Measurements from ENCODE around the gene NSMCE4A. TPM values are rescaled to one million over a fixed set of nuclear protein-coding genes. Genes with fewer than 3 reads are reported as not detected.
A peak's percentile ranks its signal among the peaks of the same experiment; 100 is the strongest.

Gene NSMCE4A
- total RNA-seq, 3 donors from 2014 or later, result 50.2 to 69.8 (median 62.2) TPM

DNA sequence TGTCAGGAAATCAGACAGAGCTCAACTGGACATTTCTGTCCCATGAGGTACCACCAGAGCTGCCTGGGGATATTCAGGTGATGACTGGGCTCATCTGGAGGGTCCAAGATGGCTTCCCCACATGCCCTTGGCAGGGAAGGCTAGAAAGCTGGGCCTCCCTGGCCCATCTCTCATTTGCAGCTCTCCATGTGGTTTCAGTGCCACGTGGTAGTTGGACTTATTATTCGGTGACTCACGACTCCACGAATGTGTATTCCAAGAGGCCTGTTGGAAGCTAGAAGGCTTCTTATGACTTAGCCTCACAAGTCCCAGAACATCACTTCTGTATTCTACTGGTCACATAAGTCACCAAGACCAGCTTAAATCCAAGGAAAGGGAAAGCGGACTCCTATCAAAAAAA, 22.8 kb downstream of the NSMCE4A start:
- DNase-seq (no peak), ATAC-seq (no peak)
- no peaks in the 10 kb centered on the region for H3K4me1 ChIP-seq (ENCODE audit: low read depth)
- intact Hi-C loops (cut with DNase I, micrococcal nuclease), result no loop called here
- no peak overlapping the region for H3K4me3 ChIP-seq
- no peaks in the 10 kb centered on the region for H3K9me3 ChIP-seq
- H3K36me3 ChIP-seq (ENCODE audit: low read depth), result peaks cover 4% of the 10 kb centered on the region
- TF ChIP-seq, protein P1, sequence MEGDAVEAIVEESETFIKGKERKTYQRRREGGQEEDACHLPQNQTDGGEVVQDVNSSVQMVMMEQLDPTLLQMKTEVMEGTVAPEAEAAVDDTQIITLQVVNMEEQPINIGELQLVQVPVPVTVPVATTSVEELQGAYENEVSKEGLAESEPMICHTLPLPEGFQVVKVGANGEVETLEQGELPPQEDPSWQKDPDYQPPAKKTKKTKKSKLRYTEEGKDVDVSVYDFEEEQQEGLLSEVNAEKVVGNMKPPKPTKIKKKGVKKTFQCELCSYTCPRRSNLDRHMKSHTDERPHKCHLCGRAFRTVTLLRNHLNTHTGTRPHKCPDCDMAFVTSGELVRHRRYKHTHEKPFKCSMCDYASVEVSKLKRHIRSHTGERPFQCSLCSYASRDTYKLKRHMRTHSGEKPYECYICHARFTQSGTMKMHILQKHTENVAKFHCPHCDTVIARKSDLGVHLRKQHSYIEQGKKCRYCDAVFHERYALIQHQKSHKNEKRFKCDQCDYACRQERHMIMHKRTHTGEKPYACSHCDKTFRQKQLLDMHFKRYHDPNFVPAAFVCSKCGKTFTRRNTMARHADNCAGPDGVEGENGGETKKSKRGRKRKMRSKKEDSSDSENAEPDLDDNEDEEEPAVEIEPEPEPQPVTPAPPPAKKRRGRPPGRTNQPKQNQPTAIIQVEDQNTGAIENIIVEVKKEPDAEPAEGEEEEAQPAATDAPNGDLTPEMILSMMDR (IDR thresholded peaks at IDR 0.05), result no peak

GRCh38 chr10:121949451-121949850, 25.6 kb downstream of the NSMCE4A start:
- TF ChIP-seq, protein P1 (IDR thresholded peaks at IDR 0.05), result no peak
- H3K4me1 ChIP-seq (ENCODE audit: low read depth), result no peaks in the 10 kb centered on the region
- H3K36me3 ChIP-seq (ENCODE audit: low read depth), result no peaks in the 10 kb centered on the region
- ATAC-seq, result no peak
- H3K4me3 ChIP-seq, result no peak overlapping the region
- intact Hi-C loops (cut with DNase I, micrococcal nuclease), result no loop called here
- DNase-seq, result no peak
- H3K9me3 ChIP-seq, result no peaks in the 10 kb centered on the region

DNA sequence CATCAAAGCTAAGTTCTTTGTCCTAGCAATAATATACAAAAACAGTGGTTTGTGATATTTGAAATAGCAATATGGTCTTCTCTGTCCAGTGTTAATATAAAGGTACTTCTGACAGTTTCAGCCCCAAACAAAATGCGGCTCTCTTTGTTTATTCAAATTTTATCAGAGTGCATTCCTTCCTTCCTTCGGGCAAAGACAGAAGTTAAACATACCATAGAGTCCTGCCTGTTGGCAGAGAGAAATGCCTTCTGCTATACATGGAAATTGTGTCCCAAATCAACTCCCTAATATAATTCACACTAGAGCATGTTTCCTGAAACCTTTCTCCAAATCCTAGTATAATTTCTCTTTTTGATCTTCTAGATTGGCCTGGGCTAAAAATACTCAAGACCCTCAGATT, 26.0 kb downstream of the NSMCE4A start:
- ATAC-seq, result no peak
- TF ChIP-seq, protein P1 (IDR thresholded peaks at IDR 0.05), result no peak

DNA sequence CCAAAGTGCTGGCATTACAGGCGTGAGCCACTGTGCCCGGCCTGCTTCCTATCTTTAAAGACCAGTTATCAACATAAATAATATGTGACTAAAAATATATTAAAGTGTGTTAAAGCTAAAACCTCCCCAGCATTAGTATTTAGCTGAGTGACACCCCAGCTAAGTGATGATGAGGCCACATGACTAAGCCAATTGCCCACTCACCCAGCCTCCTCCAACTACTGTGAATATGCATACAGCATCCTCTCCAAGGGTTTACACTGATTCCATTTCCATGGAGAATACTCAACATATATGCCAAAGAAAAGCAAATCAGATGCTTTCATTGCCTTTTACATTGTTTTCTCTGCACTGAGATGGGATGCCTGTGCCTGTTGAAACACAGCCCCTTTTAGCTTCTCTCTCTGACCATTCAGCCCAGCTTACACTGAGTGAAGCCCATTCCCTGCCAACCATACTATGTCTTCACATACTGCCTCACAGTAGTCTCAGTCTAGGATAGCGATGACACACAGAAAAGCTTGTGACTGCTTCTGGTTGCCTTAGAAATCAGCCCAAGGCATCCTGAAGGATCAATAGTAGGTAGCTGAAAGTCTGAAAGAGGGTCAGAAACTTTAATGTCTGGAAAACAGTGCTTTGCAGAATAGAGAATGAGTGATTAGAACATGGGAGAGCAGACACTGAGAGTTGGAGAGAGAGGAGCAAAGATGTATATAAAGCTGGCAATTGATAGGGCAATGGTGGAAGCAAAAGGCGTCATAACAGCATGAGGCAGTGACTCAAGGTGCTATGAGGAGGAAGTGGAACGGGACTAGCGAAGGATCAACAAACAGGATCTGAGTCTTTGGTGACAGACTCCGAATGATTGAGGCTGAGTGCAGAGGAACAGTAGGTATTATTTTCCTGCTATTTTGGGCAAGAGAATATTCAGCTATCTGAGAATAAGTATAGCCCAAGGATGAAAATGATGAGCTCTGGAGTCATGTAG, 27.4 kb downstream of the NSMCE4A start:
- peak; percentile 92 for ATAC-seq
- DNase-seq, result no peak
- Histone ChIP-seq H3K4me1 (ENCODE audit: low read depth) (no peaks in the 10 kb centered on the region), H3K4me3 (no peak overlapping the region), H3K36me3 (ENCODE audit: low read depth) (no peaks in the 10 kb centered on the region), H3K9me3 (no peaks in the 10 kb centered on the region)
- TF ChIP-seq, protein P1 (IDR thresholded peaks at IDR 0.05), result no peak
- intact Hi-C loops (cut with DNase I, micrococcal nuclease), result no loop called here

More for the DNA sequence above, 26.0 kb downstream of the NSMCE4A start:
- no peak overlapping the region for H3K4me3 ChIP-seq
- no peaks in the 10 kb centered on the region for H3K36me3 ChIP-seq (ENCODE audit: low read depth)
- H3K4me1 ChIP-seq (ENCODE audit: low read depth), result no peaks in the 10 kb centered on the region
- H3K9me3 ChIP-seq, result no peaks in the 10 kb centered on the region
- DNase-seq, result no peak
- intact Hi-C loops (cut with DNase I, micrococcal nuclease), result no loop called here

DNA sequence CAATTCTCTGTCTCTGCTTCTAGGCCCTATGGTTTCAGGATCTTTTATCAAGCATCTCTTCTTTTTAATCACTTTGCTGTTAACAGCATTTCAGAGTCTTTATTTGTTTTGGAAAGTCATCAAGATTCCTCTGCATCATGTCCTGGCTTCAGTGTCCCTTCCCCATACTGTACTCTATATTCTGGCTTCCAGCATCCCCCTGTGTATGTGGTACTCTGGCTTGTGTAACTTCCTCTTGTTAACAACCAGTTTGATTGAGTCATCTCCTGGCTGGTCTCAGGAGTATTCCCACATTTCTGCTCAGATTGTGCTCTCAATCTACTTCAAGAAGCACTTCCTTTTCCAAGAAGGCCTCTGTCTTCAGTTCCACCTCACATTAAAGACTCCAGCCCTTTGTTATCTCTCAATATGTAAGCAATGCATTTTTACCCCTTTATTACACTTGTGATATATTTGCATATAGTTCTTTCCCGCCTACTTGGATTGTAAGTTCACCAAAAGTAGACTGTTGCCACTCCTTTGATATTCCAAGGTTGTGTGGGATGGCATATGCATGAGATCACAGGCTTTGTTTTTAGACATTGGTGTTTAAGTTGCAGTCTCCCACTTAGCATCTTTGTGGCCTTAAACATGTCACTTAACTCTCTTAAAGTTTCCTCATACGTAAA, 32.1 kb downstream of the NSMCE4A start:
- ATAC-seq (peak; percentile 89), DNase-seq (no peak)
- TF ChIP-seq, protein P1 (IDR thresholded peaks at IDR 0.05), result no peak
- Histone ChIP-seq H3K4me3 (no peak overlapping the region), H3K4me1 (ENCODE audit: low read depth) (no peaks in the 10 kb centered on the region), H3K36me3 (ENCODE audit: low read depth) (no peaks in the 10 kb centered on the region), H3K9me3 (no peaks in the 10 kb centered on the region)
- intact Hi-C loops (cut with DNase I, micrococcal nuclease), result no loop called here
